Measurements from ENCODE around the gene MTPN.

Gene MTPN

DNA sequence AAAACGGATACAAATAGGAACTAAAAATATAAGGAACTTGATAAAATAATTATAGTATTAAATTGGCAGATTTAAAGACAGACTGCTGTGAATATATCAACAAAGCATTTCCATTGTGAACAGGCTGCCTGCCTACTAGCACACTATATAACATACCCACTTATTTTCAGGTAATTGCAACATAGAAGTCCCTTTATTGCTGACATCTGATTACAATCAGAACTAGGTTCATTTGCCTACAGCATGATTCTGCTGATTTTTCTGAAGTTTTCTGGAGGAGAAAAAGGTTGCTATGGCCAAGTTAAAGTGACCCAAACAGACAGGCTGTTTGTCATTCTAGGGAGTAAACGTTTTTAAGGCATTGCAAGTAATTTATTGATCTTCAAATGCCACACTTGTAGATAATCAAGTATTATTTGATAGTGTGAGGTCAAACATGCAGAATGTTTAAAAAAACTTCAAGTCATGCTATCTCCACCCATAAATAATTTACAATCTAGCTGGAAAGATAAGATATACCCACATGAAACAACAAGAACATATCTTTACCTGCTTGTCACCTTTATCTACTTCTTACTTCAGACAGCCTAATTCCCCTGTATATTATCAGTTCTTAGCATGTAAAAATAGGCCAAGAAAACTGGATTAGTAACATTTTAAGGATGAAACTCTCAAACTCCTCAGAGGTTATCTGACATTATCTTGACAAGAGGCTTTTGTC lies 40.5 kb downstream of the MTPN start:
- TF ChIP-seq, protein P1, sequence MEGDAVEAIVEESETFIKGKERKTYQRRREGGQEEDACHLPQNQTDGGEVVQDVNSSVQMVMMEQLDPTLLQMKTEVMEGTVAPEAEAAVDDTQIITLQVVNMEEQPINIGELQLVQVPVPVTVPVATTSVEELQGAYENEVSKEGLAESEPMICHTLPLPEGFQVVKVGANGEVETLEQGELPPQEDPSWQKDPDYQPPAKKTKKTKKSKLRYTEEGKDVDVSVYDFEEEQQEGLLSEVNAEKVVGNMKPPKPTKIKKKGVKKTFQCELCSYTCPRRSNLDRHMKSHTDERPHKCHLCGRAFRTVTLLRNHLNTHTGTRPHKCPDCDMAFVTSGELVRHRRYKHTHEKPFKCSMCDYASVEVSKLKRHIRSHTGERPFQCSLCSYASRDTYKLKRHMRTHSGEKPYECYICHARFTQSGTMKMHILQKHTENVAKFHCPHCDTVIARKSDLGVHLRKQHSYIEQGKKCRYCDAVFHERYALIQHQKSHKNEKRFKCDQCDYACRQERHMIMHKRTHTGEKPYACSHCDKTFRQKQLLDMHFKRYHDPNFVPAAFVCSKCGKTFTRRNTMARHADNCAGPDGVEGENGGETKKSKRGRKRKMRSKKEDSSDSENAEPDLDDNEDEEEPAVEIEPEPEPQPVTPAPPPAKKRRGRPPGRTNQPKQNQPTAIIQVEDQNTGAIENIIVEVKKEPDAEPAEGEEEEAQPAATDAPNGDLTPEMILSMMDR (IDR thresholded peaks at IDR 0.05; ENCODE audit: insufficient read depth, low read length, missing control alignments): no peak
- no peak overlapping the region for H3K4me3 ChIP-seq (ENCODE audit: low read depth, low read length)
- POLR2A ChIA-PET: no interaction called here
- CTCF ChIA-PET: no interaction called here
- no peak for DNase-seq (ENCODE audit: low read depth, low spot score)

DNA sequence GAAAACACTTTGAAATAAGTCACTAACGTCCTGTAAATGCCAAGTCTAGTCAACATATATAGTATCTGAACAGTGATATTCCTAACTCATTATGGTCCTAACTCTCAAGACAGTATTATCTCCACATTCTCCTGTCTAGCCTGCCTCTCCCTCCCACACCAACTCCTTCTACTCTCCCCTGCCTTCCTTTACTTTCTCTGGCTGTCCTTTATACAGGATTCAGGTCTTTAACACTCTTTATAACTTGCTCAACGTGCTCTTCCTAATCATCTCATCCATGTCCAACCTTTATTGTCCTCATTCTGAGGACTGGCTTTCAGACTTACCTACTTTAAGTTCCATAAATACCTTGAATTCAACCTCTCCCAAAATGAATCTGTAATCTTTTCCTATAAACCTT lies 42.5 kb downstream of the MTPN start:
- POLR2A ChIA-PET: no interaction called here
- CTCF ChIA-PET: no interaction called here
- DNase-seq (ENCODE audit: low read depth, low spot score): no peak
- H3K4me3 ChIP-seq (ENCODE audit: low read depth, low read length): no peak overlapping the region
- TF ChIP-seq, protein P1 (IDR thresholded peaks at IDR 0.05; ENCODE audit: insufficient read depth, low read length, missing control alignments): no peak

DNA sequence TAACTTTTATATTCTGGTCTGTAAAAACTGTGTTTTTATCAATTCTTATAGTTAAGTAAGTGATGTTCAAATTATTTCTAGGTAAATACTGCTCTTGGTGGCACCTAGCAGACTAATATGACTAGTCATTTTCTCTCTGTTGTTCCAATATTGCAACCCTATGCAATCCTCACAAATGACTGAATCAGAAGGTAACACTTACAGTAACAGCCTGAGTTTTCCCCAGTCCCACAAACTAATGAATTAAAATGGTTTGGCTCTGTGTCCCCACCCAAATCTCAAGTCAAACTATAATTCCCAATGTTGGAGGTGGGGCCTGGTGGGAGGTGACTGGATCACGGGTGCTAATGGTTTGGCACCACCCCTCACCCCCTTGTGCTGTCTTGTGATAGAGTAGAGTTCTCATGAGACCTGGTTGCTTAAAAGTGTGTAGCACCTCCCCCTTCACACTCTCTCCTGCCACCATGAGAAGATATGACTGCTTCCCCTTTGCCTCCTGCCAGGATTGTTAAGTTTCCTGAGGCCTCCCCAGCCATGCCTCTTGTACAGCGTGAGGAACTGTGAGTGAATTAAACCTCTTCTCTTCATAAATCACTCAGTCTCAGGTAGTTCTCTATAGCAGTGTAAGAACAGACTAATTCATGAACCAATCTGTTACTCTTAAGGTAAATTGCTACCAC lies 43.5 kb downstream of the MTPN start:
- ChIA-PET POLR2A (no interaction called here), CTCF (no interaction called here)
- TF ChIP-seq, protein P1 (IDR thresholded peaks at IDR 0.05; ENCODE audit: insufficient read depth, low read length, missing control alignments): no peak
- DNase-seq (ENCODE audit: low read depth, low spot score): no peak
- no peak overlapping the region for H3K4me3 ChIP-seq (ENCODE audit: low read depth, low read length)

DNA sequence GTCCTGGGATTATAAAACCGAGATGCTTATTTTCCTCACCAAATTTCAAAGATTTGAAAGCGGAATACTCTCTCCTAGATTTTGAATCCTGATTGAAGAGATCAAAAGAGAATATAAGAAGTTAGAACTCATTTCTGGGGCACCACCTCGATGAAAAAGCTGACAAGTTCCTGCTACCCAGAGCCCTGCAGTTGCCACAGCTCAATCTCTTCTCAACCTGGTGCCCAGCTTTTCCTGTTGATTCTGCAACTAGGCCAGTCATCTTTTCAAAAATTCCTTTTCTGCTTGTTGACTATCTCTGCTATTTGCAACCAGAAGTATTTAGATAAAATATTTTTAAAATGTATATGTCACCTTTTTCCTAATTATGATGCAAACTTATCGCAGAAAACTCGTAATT lies 45.0 kb downstream of the MTPN start:
- TF ChIP-seq, protein P1 (IDR thresholded peaks at IDR 0.05; ENCODE audit: insufficient read depth, low read length, missing control alignments): no peak
- no peak for DNase-seq (ENCODE audit: low read depth, low spot score)
- ChIA-PET POLR2A (no interaction called here), CTCF (interaction anchor here (1.2 kb wide), 1 partner anchor 15 kb away, joined by 3 read pairs; no protein-coding TSS in a partner anchor)
- no peak overlapping the region for H3K4me3 ChIP-seq (ENCODE audit: low read depth, low read length)

DNA sequence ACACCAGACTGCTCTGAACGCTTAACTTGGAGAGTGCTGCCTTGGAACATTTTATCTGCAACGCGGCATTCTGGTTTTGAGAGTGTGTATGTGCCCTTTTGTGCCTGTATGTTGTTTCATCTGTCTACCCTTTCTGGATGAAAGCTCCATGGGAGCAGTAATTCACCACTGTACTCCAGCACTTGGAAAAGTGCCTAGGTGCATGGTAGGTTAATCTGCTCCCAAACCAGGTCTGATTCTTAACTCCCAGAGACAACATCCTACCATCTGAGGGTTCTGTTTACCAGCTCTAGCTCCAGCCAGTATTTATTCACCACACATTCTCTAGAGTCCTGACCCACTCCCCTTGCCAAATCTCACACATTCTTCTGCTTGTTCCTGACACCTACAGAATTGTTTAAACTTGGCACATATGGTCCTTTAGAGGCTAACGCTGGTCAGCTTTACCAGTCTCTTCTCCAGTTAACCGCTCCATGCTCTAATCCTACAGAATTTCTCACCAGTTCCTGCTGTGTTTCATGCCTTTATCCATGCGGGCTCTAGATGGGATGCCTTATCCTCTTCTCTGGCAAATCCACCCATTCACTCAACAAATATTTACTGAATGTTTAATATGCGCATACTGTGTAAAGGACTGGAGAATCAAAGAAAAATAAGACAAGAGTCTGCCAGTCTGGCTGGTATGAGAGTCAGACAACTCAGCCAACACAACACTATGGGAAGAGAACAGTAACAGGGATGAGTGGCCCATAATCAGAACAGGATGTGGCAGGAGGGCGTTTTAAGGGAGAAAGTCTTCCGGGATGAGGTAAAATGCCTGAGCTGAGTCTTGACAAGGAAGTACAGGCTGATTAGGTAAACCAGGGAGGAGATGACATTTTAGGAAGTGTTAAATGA lies 46.3 kb downstream of the MTPN start:
- ChIA-PET POLR2A (no interaction called here), CTCF (interaction anchor here (1.1 to 1.2 kb wide), 2 partner anchors 10 to 16 kb away, joined by 3 read pairs; no protein-coding TSS in a partner anchor)
- TF ChIP-seq, protein P1 (IDR thresholded peaks at IDR 0.05; ENCODE audit: insufficient read depth, low read length, missing control alignments): no peak
- no peak overlapping the region for H3K4me3 ChIP-seq (ENCODE audit: low read depth, low read length)
- peak; percentile 29 for DNase-seq (ENCODE audit: low read depth, low spot score)
